ENCODE results near the gene SNRPD3.
"Not testable (repeated sequence)": the region's sequence is repeated elsewhere in the genome, so short reads cannot be mapped to it uniquely, and the experiment has no call there.

DNA sequence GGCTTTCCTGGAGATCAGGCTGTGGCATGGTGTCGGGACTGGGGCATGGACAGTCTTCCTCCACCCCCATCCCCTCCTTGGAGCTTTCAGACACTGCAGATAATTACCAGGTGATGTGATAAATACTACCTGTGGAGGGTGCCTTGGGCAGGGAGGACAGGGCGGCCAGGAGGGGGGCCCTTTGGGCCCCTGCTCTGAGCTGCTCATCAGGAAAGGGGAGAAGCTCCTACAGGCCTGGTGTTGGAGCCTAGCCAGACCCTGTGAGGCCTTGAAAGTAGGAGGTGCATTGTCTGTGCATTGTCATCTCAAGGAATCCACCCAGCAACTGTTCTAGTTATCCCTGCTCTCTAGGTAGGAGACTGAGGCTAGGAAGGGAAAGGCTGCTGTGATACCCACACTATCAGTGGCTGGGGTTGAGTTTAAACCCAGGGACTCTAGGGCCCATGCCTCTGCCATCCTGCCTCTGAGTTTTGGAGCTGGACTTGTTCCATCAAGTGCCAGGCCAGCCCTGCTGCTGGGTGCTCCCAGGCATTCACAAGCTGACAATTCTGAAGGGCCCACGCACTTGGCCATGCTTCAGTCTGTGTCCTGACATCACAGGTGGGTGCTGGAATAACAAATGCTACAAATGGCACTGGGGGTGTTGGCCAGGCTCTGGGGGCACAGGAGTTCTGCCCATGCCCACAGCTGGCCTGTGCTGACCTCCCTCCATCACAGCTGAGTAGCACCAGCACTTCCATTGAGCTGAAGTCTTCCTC, 44.3 kb downstream of the SNRPD3 start:
- TF ChIP-seq, protein P1, sequence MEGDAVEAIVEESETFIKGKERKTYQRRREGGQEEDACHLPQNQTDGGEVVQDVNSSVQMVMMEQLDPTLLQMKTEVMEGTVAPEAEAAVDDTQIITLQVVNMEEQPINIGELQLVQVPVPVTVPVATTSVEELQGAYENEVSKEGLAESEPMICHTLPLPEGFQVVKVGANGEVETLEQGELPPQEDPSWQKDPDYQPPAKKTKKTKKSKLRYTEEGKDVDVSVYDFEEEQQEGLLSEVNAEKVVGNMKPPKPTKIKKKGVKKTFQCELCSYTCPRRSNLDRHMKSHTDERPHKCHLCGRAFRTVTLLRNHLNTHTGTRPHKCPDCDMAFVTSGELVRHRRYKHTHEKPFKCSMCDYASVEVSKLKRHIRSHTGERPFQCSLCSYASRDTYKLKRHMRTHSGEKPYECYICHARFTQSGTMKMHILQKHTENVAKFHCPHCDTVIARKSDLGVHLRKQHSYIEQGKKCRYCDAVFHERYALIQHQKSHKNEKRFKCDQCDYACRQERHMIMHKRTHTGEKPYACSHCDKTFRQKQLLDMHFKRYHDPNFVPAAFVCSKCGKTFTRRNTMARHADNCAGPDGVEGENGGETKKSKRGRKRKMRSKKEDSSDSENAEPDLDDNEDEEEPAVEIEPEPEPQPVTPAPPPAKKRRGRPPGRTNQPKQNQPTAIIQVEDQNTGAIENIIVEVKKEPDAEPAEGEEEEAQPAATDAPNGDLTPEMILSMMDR (IDR thresholded peaks at IDR 0.05): not testable (repeated sequence)
- TF ChIP-seq POLR2A, POLR2AphosphoS5 (IDR thresholded peaks at IDR 0.05): not testable (repeated sequence)

Measured in stomach (tissue), 4 donors.